Type B pancreatic cell (in vitro differentiated cells): Measurements from ENCODE around the gene NT5E. TPM values are rescaled to one million over a fixed set of nuclear protein-coding genes. Genes with fewer than 3 reads are reported as not detected.

Source experiments
- DNase-seq: peaks from one replicate; pipeline ENCODE4 v3.0.0; 2021; ENCODE audit warnings: mixed read lengths; ENCODE audit not compliant: unreplicated experiment; ENCODE audit errors: extremely low spot score
- H3K27ac Mint-ChIP-seq: 2 replicates; pipeline ENCODE4 v1.8.0; 2021; ENCODE audit warnings: mild to moderate bottlenecking, mixed read lengths
- H3K27me3 Mint-ChIP-seq: 2 replicates; pipeline ENCODE4 v1.8.0; 2021; ENCODE audit warnings: mixed read lengths
- H3K36me3 Mint-ChIP-seq: 2 replicates; pipeline ENCODE4 v1.8.0; 2021; ENCODE audit warnings: mixed read lengths
- H3K4me1 Mint-ChIP-seq: one replicate; pipeline ENCODE4 v1.8.0; 2021; ENCODE audit warnings: mixed read lengths; ENCODE audit not compliant: unreplicated experiment
- H3K4me3 Mint-ChIP-seq: 2 replicates; pipeline ENCODE4 v1.8.0; 2021; ENCODE audit warnings: mild to moderate bottlenecking, mixed read lengths
- H3K9me3 Mint-ChIP-seq: 2 replicates; pipeline ENCODE4 v1.8.0; 2021; ENCODE audit warnings: mixed read lengths
- total RNA-seq: library from RNA; stranded (reverse); gene quantifications from 2 replicates; pipeline ENCODE4 v1.2.1, GENCODE V29; 2021; ENCODE audit warnings: low replicate concordance
- TF ChIP-seq, protein P1 (sequence below): fragments of 200-600 bp; sonication (generic); conservative IDR thresholded peaks from 2 replicates; pipeline ENCODE4 v1.5.0; 2021; ENCODE audit warnings: antibody characterized with exemption, mild to moderate bottlenecking

Gene NT5E
- total RNA-seq, 1 donor from 2014 or later = 6.6 TPM

DNA sequence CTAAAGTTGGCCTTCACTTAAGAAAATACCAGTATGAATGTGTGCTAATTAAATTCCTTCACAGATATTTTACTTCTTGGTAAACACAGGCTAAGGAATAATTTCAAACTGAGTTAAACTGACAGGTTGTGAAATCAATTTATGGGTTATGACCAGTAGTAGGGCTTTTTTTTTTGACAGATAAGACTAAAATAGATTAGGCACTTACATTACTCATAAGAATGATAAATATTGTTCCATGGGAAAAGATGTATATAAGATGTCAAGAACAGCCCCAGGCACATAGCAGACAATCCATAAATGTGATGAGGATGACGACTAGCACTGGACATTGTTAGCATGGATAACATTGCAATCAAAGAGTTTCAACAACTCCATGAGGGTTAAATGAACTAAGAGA lies 22.9 kb downstream of the NT5E start:
- no peaks in the 10 kb centered on the region for H3K4me1 Mint-ChIP-seq

DNA sequence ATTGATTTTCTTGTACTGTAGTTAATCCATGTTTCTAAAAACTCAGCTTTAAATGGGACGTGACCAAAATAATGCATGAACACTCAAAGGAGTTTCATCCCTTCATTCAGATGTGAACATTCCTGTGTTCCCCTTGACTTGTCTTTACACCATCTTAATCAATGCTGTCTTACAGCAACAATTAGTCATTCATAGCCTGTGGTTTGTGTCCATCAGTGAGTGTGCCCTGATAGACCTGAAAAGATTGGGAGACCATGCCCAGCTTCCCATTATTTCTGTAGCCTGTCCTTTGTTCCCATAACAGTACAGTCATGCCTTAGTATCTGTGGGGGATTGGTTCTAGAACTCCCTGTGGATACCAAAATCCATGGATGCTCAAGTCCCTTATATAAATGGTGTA lies 23.9 kb downstream of the NT5E start:
- TF ChIP-seq, protein P1, sequence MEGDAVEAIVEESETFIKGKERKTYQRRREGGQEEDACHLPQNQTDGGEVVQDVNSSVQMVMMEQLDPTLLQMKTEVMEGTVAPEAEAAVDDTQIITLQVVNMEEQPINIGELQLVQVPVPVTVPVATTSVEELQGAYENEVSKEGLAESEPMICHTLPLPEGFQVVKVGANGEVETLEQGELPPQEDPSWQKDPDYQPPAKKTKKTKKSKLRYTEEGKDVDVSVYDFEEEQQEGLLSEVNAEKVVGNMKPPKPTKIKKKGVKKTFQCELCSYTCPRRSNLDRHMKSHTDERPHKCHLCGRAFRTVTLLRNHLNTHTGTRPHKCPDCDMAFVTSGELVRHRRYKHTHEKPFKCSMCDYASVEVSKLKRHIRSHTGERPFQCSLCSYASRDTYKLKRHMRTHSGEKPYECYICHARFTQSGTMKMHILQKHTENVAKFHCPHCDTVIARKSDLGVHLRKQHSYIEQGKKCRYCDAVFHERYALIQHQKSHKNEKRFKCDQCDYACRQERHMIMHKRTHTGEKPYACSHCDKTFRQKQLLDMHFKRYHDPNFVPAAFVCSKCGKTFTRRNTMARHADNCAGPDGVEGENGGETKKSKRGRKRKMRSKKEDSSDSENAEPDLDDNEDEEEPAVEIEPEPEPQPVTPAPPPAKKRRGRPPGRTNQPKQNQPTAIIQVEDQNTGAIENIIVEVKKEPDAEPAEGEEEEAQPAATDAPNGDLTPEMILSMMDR = no peak
- Mint-ChIP-seq H3K4me3 (no peak overlapping the region), H3K9me3 (no peaks in the 10 kb centered on the region), H3K36me3 (no peaks in the 10 kb centered on the region), H3K27me3 (peaks cover 3% of the 10 kb centered on the region), H3K4me1 (no peaks in the 10 kb centered on the region), H3K27ac (no peak overlapping the region)
- no peak for DNase-seq

More for the DNA sequence above, 22.9 kb downstream of the NT5E start:
- Mint-ChIP-seq H3K4me3 (no peak overlapping the region), H3K9me3 (no peaks in the 10 kb centered on the region), H3K27me3 (peaks cover 3% of the 10 kb centered on the region), H3K27ac (no peak overlapping the region), H3K36me3 (no peaks in the 10 kb centered on the region)
- no peak for DNase-seq
- TF ChIP-seq, protein P1 = no peak

DNA sequence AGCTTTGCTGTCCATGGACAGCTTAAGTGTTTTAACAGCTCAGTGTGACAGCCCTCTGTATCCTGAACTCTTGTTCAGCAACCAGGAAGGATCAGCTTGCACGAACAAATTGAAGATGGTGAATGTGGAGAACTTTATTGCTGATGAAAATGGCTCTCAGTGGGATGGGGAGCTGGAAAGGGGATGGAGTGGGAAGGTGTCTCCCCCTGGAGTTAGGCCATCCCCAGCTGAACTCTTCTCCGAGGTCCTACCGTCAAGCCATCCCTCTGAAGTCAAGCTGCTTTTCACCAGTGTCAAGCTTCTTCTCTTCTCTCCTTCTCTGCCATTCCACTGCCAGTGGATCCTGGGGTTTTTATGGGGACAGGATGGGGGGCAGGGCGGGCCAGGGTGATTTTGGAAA lies 26.6 kb downstream of the NT5E start:
- no peaks in the 10 kb centered on the region for H3K9me3 Mint-ChIP-seq
- TF ChIP-seq, protein P1 = no peak
- DNase-seq = no peak
- no peak overlapping the region for H3K4me3 Mint-ChIP-seq
- H3K27ac Mint-ChIP-seq = no peak overlapping the region
- H3K27me3 Mint-ChIP-seq = peaks cover 3% of the 10 kb centered on the region
- H3K4me1 Mint-ChIP-seq = no peaks in the 10 kb centered on the region
- H3K36me3 Mint-ChIP-seq = no peaks in the 10 kb centered on the region

DNA sequence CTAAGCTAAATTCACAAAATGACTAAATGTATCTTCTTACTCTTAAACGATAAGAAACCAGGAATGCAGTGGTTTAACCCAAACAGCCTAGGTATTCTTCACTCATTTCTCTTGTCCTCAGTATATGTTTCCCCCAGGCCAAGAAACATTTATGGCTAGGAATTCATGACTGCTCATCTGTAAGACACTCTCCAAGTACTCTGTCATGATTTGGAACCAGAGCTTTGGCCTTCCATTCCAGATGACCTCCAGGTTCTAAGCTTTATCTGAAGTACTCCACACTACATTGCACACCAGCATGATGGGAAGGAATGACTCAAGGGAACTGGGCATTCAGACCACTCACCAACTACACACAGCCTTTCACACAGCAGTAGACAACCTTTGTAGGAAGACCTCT lies 29.3 kb downstream of the NT5E start:
- Mint-ChIP-seq H3K4me1 (peaks cover 6% of the 10 kb centered on the region), H3K9me3 (no peaks in the 10 kb centered on the region), H3K27ac (no peak overlapping the region), H3K4me3 (no peak overlapping the region), H3K36me3 (no peaks in the 10 kb centered on the region), H3K27me3 (peaks cover 5% of the 10 kb centered on the region)
- no peak for DNase-seq
- TF ChIP-seq, protein P1 = no peak

DNA sequence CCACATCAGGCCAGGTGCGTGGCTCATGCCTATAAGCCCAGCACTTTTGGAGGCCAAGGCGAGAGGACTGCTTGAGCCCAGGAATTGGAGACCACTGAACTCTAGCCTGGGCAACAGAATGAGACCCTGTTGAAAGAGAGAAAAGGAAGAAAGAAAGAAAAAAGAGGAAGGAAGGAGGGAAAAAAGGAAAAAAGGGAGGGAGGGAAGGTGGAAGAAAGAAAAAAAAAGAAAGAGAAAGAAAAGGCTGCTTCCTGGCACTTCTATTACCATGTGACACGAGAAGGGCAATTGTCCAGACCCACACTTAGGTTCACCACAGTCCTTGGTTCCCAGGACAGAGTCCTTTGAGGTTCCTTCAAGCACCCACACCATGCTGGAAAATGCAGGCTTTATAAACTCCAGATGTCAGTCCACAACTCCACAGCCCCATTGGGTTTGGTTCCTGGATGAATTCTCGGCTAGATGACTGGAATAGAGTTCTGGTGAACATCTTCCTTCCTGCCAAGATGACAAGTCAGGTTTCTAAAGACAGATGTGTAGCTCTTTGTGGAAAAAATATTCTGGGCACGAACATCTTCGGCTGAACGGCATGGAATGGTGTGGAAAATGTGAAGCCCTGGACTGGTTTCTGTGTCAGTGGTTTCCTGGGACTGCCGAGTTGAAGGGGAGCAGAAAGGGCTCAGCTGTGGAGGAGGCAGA lies 32.5 kb downstream of the NT5E start:
- Mint-ChIP-seq H3K27ac (no peak overlapping the region), H3K9me3 (no peaks in the 10 kb centered on the region), H3K27me3 (peaks cover 5% of the 10 kb centered on the region), H3K4me1 (peaks cover 6% of the 10 kb centered on the region), H3K4me3 (no peak overlapping the region), H3K36me3 (peaks cover 4% of the 10 kb centered on the region)
- TF ChIP-seq, protein P1 = no peak
- no peak for DNase-seq
